Erythroblast (primary cell): ENCODE results near the gene TAF11L13.
"Not testable (repeated sequence)": the region's sequence is repeated elsewhere in the genome, so short reads cannot be mapped to it uniquely, and the experiment has no call there.

Source experiments
- GATA1 ChIP-seq: IDR thresholded peaks from 2 replicates; pipeline ENCODE4 v1.6.1; 2011; ENCODE audit warnings: low read depth, mild to moderate bottlenecking, control low read depth, low read length, moderate library complexity
- POLR2A ChIP-seq: IDR thresholded peaks from 2 replicates; pipeline ENCODE4 v1.6.1; 2011; ENCODE audit warnings: mild to moderate bottlenecking, low read length

DNA sequence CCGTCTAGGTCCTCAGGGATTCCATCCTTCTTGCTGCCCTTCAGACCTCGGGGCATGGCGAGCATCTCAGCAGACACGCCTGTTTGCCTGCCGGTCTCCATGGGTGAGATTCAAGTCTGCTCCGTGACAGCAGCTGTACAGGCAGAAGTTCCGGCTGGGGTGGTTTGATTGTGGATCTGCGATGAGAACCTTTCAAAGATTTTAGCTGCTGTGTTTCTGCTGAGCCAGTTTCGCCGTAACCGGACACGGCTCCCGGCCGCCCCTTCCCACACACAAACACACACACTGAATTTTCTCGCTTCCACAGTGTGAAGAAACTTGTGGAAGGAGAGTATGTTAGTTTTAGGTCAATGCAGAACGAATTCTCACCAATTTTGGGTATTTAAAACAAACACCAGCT is 46.2 kb upstream of the TAF11L13 start, which contains the start of gene TAF11L7:
- not testable (repeated sequence) for TF ChIP-seq POLR2A, GATA1
